Erythroblast (primary cell): Measurements from ENCODE around the gene TEDC1.

Experiments
- GATA1 ChIP-seq: IDR thresholded peaks from 2 replicates; pipeline ENCODE4 v1.6.1; 2011; ENCODE audit warnings: low read depth, mild to moderate bottlenecking, control low read depth, low read length, moderate library complexity
- POLR2A ChIP-seq: IDR thresholded peaks from 2 replicates; pipeline ENCODE4 v1.6.1; 2011; ENCODE audit warnings: mild to moderate bottlenecking, low read length

DNA sequence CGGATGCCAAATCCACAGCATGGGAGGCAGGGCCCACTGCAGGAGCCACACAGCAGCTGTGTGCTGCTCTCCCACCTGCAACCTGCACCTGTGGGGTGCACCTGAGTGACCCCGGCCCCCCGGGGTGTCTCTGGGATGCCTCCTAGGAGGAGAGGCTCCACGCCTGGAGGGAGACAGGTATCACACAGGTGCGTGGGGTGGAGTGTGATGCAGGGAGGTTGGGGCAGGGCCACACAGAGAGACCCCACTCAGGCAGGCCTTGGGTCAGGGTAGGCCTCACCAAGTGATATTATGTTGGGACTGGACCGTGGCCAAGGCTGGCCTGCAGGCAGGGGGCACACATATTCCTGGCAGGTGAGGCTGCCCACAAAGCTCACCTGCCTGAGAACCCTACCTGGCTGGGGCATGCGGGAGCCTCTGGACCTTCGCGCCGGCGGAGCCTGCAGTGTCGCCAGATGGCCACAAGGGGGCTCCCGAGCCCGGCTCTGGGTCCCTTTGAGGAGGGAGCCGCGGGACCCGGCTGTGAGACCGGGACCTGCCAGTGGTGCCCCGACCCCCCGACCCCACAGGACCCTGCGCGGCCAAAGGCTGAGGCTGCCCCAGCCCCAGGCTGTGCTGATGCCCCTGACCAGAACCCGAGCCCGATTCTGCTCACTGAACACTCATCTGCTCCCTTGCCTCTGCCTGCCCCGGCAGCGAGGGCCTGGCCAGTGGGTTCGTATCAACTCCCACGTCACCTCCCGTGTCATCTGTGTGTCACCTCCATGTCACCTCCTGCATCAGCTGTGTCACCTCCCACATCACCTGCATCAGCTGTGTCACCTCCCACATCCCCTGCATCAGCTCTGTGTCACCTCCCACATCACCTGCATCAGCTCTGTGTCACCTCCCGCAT is 46.8 kb downstream of the TEDC1 start:
- TF ChIP-seq POLR2A (no peak), GATA1 (no peak)
